Colonic mucosa (tissue), 4 donors: ENCODE data around the gene OPRM1. TPM values are rescaled to one million over a fixed set of nuclear protein-coding genes. Genes with fewer than 3 reads are reported as not detected.

ENCODE experiments used
- DNase-seq: peaks from one replicate; pipeline ENCODE4 v3.0.0-alpha.2; 2020
- H3K27ac ChIP-seq: fragments of 200-600 bp; one replicate; pipeline ENCODE4 v1.8.0; 2021
- H3K27me3 ChIP-seq: fragments of 200-600 bp; one replicate; pipeline ENCODE4 v1.8.0; 2021
- H3K36me3 ChIP-seq: fragments of 200-600 bp; one replicate; pipeline ENCODE4 v1.8.0; 2021
- H3K4me1 ChIP-seq: fragments of 200-600 bp; one replicate; pipeline ENCODE4 v1.8.0; 2021; ENCODE audit warnings: mild to moderate bottlenecking
- H3K4me3 ChIP-seq: fragments of 200-600 bp; one replicate; pipeline ENCODE4 v1.8.0; 2021
- H3K9ac ChIP-seq, 2 donors: one replicate each; pipeline ENCODE4 v1.7.0; 2013; ENCODE audit warnings: control low read depth in 2 of 2, low read depth in 2 of 2, low read length in 2 of 2
- H3K9me3 ChIP-seq: fragments of 200-600 bp; one replicate; pipeline ENCODE4 v1.8.0; 2021
- intact Hi-C: fragments of 100-400 bp; cut with DNase I; formaldehyde crosslinking; loops from one replicate; pipeline ENCODE4 v1.14.1; 2022
- total RNA-seq, 2 donors: library from RNA; stranded (reverse); fragmentation: NEBNext Ultra II Directional in 1 of 2; extraction: Animal tissue kit (Norgen Biotek cat#: 25700) in 1 of 2; gene quantifications; one replicate each; pipeline ENCODE4 v1.2.1, GENCODE V29; 2021
- TF ChIP-seq, protein P1 (sequence below): fragments of 200-600 bp; IDR thresholded peaks from one replicate; pipeline ENCODE4 v1.8.0; 2022; ENCODE audit warnings: antibody characterized with exemption, mild to moderate bottlenecking
- donor health status: healthy.
- donor health status: DM: no; HTN: no; CAD: no.
- donor health status: DM: no; HTN: no; CAD: no.

Gene OPRM1
- total RNA-seq, 2 donors from 2014 or later: not detected

DNA sequence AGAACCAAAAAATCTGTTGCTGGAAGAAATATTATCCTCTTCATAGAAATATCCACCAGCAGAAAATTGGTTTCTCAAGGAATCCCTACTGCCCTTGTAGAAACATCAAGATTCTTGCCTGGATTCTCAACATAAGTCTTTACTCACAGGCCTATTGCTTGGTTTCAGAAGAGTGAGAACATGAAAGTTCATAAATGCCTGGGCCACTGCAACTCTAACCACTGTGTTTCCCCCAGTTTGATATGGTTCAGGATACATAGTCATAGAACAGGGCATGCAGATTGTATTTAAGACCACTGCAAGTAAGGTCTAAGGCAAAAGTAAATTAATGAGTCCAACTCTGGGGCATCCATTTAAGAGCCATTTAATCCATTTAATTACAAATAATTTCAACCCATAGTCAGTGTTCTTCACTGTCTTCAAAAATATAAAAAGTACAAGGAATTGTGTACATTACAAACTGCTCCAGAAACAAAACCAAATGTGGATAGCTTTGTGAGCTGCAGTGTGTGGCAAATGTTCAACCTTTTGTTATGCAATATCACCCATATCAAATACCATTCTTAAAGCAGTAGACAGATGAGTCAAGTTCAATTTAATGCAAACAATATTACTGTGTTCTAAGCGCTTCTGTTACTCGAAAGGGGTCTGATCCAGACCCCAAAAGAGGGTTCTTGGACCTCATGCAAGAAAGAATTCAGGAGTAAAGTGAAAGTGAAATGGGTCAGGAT is 83.3 kb downstream of the OPRM1 start:
- Histone ChIP-seq H3K9ac (no peak overlapping the region), H3K4me1 (no peaks in the 10 kb centered on the region), H3K27me3 (no peaks in the 10 kb centered on the region), H3K9me3 (no peaks in the 10 kb centered on the region), H3K27ac (no peak overlapping the region), H3K36me3 (no peaks in the 10 kb centered on the region), H3K4me3 (no peak overlapping the region)
- no peak for DNase-seq
- TF ChIP-seq, protein P1, sequence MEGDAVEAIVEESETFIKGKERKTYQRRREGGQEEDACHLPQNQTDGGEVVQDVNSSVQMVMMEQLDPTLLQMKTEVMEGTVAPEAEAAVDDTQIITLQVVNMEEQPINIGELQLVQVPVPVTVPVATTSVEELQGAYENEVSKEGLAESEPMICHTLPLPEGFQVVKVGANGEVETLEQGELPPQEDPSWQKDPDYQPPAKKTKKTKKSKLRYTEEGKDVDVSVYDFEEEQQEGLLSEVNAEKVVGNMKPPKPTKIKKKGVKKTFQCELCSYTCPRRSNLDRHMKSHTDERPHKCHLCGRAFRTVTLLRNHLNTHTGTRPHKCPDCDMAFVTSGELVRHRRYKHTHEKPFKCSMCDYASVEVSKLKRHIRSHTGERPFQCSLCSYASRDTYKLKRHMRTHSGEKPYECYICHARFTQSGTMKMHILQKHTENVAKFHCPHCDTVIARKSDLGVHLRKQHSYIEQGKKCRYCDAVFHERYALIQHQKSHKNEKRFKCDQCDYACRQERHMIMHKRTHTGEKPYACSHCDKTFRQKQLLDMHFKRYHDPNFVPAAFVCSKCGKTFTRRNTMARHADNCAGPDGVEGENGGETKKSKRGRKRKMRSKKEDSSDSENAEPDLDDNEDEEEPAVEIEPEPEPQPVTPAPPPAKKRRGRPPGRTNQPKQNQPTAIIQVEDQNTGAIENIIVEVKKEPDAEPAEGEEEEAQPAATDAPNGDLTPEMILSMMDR: no peak
- intact Hi-C loops: no loop called here

DNA sequence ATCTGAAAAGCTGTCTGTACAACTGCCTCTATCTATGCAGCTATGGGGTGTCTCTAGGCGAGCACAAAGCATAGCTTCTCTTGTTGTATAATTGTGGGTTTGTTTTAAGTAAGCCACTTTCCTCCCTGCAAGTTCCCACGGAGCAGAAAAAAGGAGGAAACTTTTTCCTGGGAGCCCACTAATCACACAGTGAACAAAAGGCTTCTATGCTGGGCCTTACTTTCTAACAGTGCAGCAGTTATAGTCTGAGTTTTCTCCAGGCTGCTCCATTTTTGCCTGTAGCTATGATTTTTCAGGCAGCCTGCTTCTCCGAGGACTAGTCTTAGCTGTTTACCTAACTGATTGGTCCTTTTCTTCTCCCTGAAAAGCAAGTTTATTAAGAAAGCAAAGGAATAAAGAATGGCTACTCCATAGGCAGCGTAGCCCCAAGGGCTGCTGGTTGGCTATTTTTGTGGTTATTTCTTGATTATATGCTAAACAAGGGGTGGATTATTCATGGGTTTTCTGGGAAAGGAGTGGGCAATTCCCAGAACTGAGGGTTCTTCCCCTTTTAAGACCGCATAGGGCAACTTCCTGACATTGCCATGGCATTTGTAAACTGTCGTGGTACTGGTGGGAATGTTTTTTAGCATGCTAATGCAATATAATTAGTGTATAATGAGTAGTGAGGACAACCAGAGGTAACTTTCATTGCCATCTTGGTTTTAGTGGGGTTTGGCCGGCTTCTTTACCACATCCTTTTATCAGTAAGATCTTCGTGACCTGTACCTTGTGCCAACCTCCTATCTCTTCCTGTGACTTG is 84.3 kb downstream of the OPRM1 start:
- Histone ChIP-seq H3K36me3 (no peaks in the 10 kb centered on the region), H3K27me3 (no peaks in the 10 kb centered on the region), H3K9me3 (no peaks in the 10 kb centered on the region), H3K4me3 (no peak overlapping the region), H3K4me1 (no peaks in the 10 kb centered on the region), H3K9ac (no peak overlapping the region), H3K27ac (no peak overlapping the region)
- intact Hi-C loops: no loop called here
- DNase-seq: no peak
- TF ChIP-seq, protein P1: no peak

DNA sequence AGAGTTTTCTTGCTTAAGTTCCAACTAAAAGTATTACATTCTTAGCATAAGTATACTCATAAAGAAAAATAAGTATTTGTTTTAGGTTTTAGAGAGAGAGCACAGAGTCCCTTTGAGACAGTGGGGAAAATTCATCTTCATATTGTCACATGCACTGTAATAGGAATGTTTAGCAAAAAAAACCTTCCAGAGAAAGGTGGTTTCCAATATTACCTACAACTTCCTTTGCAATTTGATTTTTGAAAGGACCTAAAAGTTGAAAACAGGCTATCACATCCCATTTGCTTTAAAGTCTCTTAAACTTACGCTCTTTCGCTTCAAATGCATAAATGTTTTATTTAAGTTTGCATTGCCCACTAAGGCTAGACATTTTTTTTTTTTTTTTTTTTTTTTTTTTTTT is 86.4 kb downstream of the OPRM1 start:
- H3K9ac ChIP-seq: no peak overlapping the region
- H3K27me3 ChIP-seq: no peaks in the 10 kb centered on the region
- TF ChIP-seq, protein P1: no peak
- intact Hi-C loops: no loop called here
- H3K9me3 ChIP-seq: no peaks in the 10 kb centered on the region
- no peaks in the 10 kb centered on the region for H3K36me3 ChIP-seq
- no peak for DNase-seq
- no peaks in the 10 kb centered on the region for H3K4me1 ChIP-seq
- no peak overlapping the region for H3K4me3 ChIP-seq
- H3K27ac ChIP-seq: no peak overlapping the region

DNA sequence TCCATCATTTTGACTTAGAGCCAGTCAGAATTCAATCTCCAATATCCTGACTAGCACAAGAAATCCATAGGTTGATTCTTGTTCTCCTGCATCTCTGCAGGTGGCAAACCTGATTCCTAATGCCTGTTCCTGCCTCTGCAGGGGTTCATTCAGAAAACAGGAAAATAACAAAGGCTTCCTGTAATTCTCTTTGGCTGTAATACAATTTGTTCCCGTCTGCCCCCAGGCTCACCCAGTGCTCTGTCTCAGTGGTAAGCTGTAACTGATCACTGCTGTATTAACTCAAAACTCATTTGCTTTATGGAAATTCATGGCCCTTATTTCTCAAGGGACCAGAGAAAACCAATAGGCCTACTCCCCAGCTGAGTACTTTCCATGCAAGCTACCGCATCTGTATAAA is 88.6 kb downstream of the OPRM1 start:
- H3K9me3 ChIP-seq: no peaks in the 10 kb centered on the region
- no peak overlapping the region for H3K9ac ChIP-seq
- H3K36me3 ChIP-seq: no peaks in the 10 kb centered on the region
- intact Hi-C loops: no loop called here
- no peaks in the 10 kb centered on the region for H3K4me1 ChIP-seq
- no peak overlapping the region for H3K27ac ChIP-seq
- TF ChIP-seq, protein P1: no peak
- no peak for DNase-seq
- H3K27me3 ChIP-seq: no peaks in the 10 kb centered on the region
- H3K4me3 ChIP-seq: no peak overlapping the region

DNA sequence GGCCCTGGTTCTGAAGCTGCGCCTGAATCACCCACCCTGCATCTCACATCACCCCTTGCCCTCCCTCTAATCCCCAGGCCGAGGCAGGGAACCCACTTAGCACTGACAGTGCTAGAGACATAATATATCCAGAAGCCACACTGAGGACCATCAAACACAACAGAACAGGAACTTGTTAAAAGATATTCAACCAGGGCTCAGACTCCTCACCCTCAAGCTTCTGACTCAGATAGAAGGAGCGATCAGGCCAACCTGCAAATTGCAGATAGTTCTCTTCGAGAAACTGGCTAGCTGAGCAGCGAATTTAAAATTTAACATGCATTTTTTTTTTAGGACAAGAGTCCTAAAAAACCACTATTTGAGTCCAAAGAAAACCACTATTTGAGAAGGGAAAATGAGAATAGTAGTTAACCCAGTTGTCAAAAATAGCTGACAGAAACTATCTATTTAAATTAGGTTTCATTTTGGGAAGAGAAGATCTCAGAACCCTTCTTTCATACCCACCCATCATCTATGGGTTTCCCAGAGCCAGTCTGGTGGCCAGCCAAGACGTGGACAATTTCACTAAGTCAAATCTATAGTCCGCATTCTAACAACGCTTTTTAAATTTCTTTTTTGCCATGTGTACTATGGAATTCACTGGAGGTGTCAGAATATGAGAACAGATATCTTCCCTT is 95.6 kb downstream of the OPRM1 start:
- TF ChIP-seq, protein P1: no peak
- Histone ChIP-seq H3K36me3 (no peaks in the 10 kb centered on the region), H3K9me3 (no peaks in the 10 kb centered on the region), H3K4me3 (no peak overlapping the region), H3K9ac (no peak overlapping the region), H3K27ac (no peak overlapping the region), H3K4me1 (no peaks in the 10 kb centered on the region), H3K27me3 (no peaks in the 10 kb centered on the region)
- no peak for DNase-seq
- intact Hi-C loops: no loop called here
